A673 (cell line): ENCODE data around the gene SLC12A1. TPM values are rescaled to one million over a fixed set of nuclear protein-coding genes. Genes with fewer than 3 reads are reported as not detected.

Experiments
- BruUV-seq: library from RNA; stranded (reverse); fragments of 400-500 nt; replicated peaks from 2 replicates; lab custom pipeline; 2021; lab: Mats Ljungman, UMichigan
- CTCF ChIA-PET: fragments of 300-600 bp; sonication (Branson Sonifier 250); formaldehyde crosslinking; loops from one replicate; lab custom pipeline; 2022; ENCODE audit warnings: antibody characterized with exemption; lab: Charles Lee
- POLR2A ChIA-PET: fragments of 300-600 bp; sonication (Branson Sonifier 250); formaldehyde crosslinking; loops from one replicate; lab custom pipeline; 2022; ENCODE audit warnings: antibody characterized with exemption; ENCODE audit not compliant: low non-redundant PET; lab: Charles Lee
- DNase-seq: peaks from one replicate; pipeline ENCODE4 v3.0.0-alpha.2; 2015; ENCODE audit warnings: low spot score
- H3K27ac ChIP-seq: fragments of 200-600 bp; sonication (generic); 2 replicates; pipeline ENCODE4 v1.5.1; 2016; ENCODE audit warnings: mixed run types, low read depth, mild to moderate bottlenecking, mixed read lengths, antibody characterized with exemption, low read length; ENCODE audit not compliant: poor library complexity, severe bottlenecking
- H3K27me3 ChIP-seq: fragments of 200-600 bp; sonication (generic); replicated peaks from 2 replicates; pipeline ENCODE4 v1.6.1; 2017; ENCODE audit warnings: mixed run types, low read depth, mild to moderate bottlenecking, mixed read lengths, antibody characterized with exemption, low read length; ENCODE audit not compliant: insufficient read depth, poor library complexity
- H3K36me3 ChIP-seq: fragments of 200-600 bp; sonication (generic); 2 replicates; pipeline ENCODE4 v1.6.1; 2016; ENCODE audit warnings: mixed run types, mild to moderate bottlenecking, mixed read lengths, antibody characterized with exemption, low read length; ENCODE audit not compliant: insufficient read depth, poor library complexity, severe bottlenecking
- H3K4me1 ChIP-seq: fragments of 200-600 bp; sonication (generic); 2 replicates; pipeline ENCODE4 v1.6.1; 2017; ENCODE audit warnings: mixed run types, mild to moderate bottlenecking, mixed read lengths, antibody characterized with exemption, low read length; ENCODE audit not compliant: insufficient read depth, poor library complexity, severe bottlenecking
- H3K4me3 ChIP-seq: fragments of 200-600 bp; sonication (generic); 2 replicates; pipeline ENCODE4 v1.5.1; 2016; ENCODE audit warnings: low read depth, mixed run types, mild to moderate bottlenecking, mixed read lengths, low read length; ENCODE audit not compliant: poor library complexity, severe bottlenecking
- H3K9me3 ChIP-seq: fragments of 200-600 bp; sonication (generic); 2 replicates; pipeline ENCODE4 v1.6.1; 2016; ENCODE audit warnings: mixed run types, low read depth, mild to moderate bottlenecking, mixed read lengths, antibody characterized with exemption, low read length; ENCODE audit not compliant: poor library complexity, severe bottlenecking
- CTCF ChIP-seq: fragments of 300-800, 200-600 bp; sonication (generic); conservative IDR thresholded peaks from 2 replicates; pipeline ENCODE4 v1.5.1; 2017; ENCODE audit warnings: low read depth, mild to moderate bottlenecking, antibody characterized with exemption, low read length, moderate library complexity, mixed read lengths
- EZH2 ChIP-seq: fragments of 200-600 bp; sonication (generic); IDR thresholded peaks from 2 replicates; pipeline ENCODE4 v1.6.1; 2017; ENCODE audit warnings: borderline replicate concordance, low read depth, mild to moderate bottlenecking, mixed read lengths, antibody characterized with exemption, low read length; ENCODE audit not compliant: poor library complexity, severe bottlenecking
- intact Hi-C: fragments of 100-400 bp; cut with micrococcal nuclease; formaldehyde crosslinking; loops from one replicate; pipeline ENCODE4 v1.10.0; 2022; ENCODE audit not compliant: unreplicated experiment
- total RNA-seq: library from RNA; stranded (reverse); gene quantifications from 2 replicates; pipeline ENCODE4 v1.2.3, GENCODE V29; 2021

The SLC12A1 gene
- total RNA-seq, 1 experiment from 2014 or later: not detected

DNA sequence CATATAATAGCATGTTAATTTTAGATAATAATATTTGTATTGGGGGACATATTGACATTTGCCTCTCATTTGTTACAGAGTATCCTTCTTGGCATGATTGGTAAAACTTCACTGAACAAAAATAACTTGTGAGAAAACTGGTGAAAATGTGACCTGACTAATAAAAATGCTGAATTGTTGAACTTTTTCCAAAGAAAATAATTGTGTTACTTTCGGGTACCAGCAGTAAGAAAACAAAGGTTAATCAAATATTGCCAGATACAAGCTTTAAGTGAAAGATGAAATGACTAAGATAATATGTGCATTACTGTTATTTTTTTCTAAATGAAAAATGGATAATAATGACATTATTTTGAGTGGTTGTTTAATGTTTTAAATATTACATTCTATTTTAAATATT, 15.2 kb downstream of the SLC12A1 start:
- CTCF ChIA-PET: no interaction called here
- no peak for TF ChIP-seq EZH2
- no peak for TF ChIP-seq CTCF
- H3K36me3 ChIP-seq: no peaks in the 10 kb centered on the region
- H3K9me3 ChIP-seq: no peaks in the 10 kb centered on the region
- no peaks in the 10 kb centered on the region for H3K4me1 ChIP-seq
- no peak for DNase-seq
- no TSS peak for BruUV-seq
- H3K27ac ChIP-seq: no peak overlapping the region
- POLR2A ChIA-PET: no interaction called here
- H3K4me3 ChIP-seq: no peak overlapping the region
- peaks cover 13% of the 10 kb centered on the region for H3K27me3 ChIP-seq
- intact Hi-C loops: no loop called here

- intact Hi-C loops: no loop called here
- Histone ChIP-seq H3K4me1 (no peaks in the 10 kb centered on the region), H3K4me3 (no peak overlapping the region), H3K27me3 (peaks cover 13% of the 10 kb centered on the region), H3K27ac (no peak overlapping the region), H3K36me3 (no peaks in the 10 kb centered on the region), H3K9me3 (no peaks in the 10 kb centered on the region)
- peak; percentile 2 for DNase-seq
- no peak for TF ChIP-seq CTCF
- no peak for TF ChIP-seq EZH2
- ChIA-PET CTCF (no interaction called here), POLR2A (no interaction called here)
- BruUV-seq: no TSS peak
These were observed 15.8 kb downstream of the SLC12A1 start for GRCh38 chr15:48221885-48222284.

- TF ChIP-seq EZH2 (no peak), CTCF (no peak)
- H3K9me3 ChIP-seq: no peaks in the 10 kb centered on the region
- CTCF ChIA-PET: no interaction called here
- H3K27me3 ChIP-seq: peaks cover 13% of the 10 kb centered on the region
- H3K4me3 ChIP-seq: no peak overlapping the region
- H3K27ac ChIP-seq: no peak overlapping the region
- H3K36me3 ChIP-seq: no peaks in the 10 kb centered on the region
- no TSS peak for BruUV-seq
- no peaks in the 10 kb centered on the region for H3K4me1 ChIP-seq
- POLR2A ChIA-PET: no interaction called here
- no peak for DNase-seq
- intact Hi-C loops: no loop called here
These were observed 16.5 kb downstream of the SLC12A1 start for GRCh38 chr15:48222627-48223026.
